Smooth muscle cell (in vitro differentiated cells): ENCODE results near the gene LEMD2. TPM values are rescaled to one million over a fixed set of nuclear protein-coding genes. Genes with fewer than 3 reads are reported as not detected.

Source experiments
- DNase-seq: peaks from one replicate; lab custom pipeline; 2025; ENCODE audit not compliant: unreplicated experiment; lab: John Stamatoyannopoulos, UW
- H2AFZ ChIP-seq: fragments of 200-600 bp; sonication (generic); 2 replicates; pipeline ENCODE4 v1.6.0; 2016; ENCODE audit warnings: antibody characterized with exemption, low read depth, mild to moderate bottlenecking
- H3F3A ChIP-seq: fragments of 200-600 bp; sonication (generic); 2 replicates; pipeline ENCODE4 v1.6.0; 2017; ENCODE audit warnings: antibody characterized with exemption, low read depth
- H3K27ac ChIP-seq: fragments of 200-600 bp; sonication (generic); 2 replicates; pipeline ENCODE4 v1.5.1; 2016; ENCODE audit warnings: low read depth, mild to moderate bottlenecking
- H3K27me3 ChIP-seq: fragments of 200-600 bp; sonication (generic); 2 replicates; pipeline ENCODE4 v1.6.1; 2016; ENCODE audit warnings: low read depth, mild to moderate bottlenecking
- H3K36me3 ChIP-seq: fragments of 200-600 bp; sonication (generic); 2 replicates; pipeline ENCODE4 v1.5.1; 2016; ENCODE audit warnings: low read depth
- H3K4me1 ChIP-seq: fragments of 200-600 bp; sonication (generic); 2 replicates; pipeline ENCODE4 v1.5.1; 2016; ENCODE audit warnings: low read depth
- H3K4me2 ChIP-seq: fragments of 200-600 bp; sonication (generic); 2 replicates; pipeline ENCODE4 v1.6.0; 2016; ENCODE audit warnings: mild to moderate bottlenecking
- H3K4me3 ChIP-seq: fragments of 200-600 bp; sonication (generic); 2 replicates; pipeline ENCODE4 v1.5.1; 2016; ENCODE audit warnings: mild to moderate bottlenecking
- H3K79me2 ChIP-seq: fragments of 200-600 bp; sonication (generic); 2 replicates; pipeline ENCODE4 v1.6.0; 2016; ENCODE audit warnings: low read depth, mild to moderate bottlenecking
- H3K9ac ChIP-seq: fragments of 200-600 bp; sonication (generic); 2 replicates; pipeline ENCODE4 v1.6.0; 2016; ENCODE audit warnings: low read depth
- H3K9me3 ChIP-seq: fragments of 200-600 bp; sonication (generic); replicated peaks from 2 replicates; pipeline ENCODE4 v1.5.1; 2016; ENCODE audit warnings: low read depth
- H4K20me1 ChIP-seq: fragments of 200-600 bp; sonication (generic); 2 replicates; pipeline ENCODE4 v1.6.0; 2016; ENCODE audit warnings: low read depth
- WGBS: methylation state at CpG from one replicate; pipeline ENCODE4 v1.1.7; 2016; ENCODE audit warnings: low lambda C conversion rate; 5-methylcytosine and 5-hydroxymethylcytosine counted together
- polyA plus RNA-seq: library from polyadenylated mRNA; unstranded; fragments of >200 nt; fragmentation: Nextera tagmentation; extraction: Ambion mirVana; gene quantifications from 2 replicates; pipeline ENCODE4 v1.2.1, GENCODE V29; 2016
- total RNA-seq: library from RNA; depleted of rRNA; stranded (reverse); fragments of >200 nt; gene quantifications from 2 replicates; pipeline ENCODE4 v1.2.3, GENCODE V29; 2014
- TF ChIP-seq, protein P1 (sequence below): fragments of 200-600 bp; sonication (generic); IDR thresholded peaks from 2 replicates; pipeline ENCODE4 v1.5.1; 2017; ENCODE audit warnings: borderline replicate concordance, mild to moderate bottlenecking, antibody characterized with exemption; ENCODE audit not compliant: insufficient read depth, poor library complexity, severe bottlenecking

The LEMD2 gene
- total and polyA plus RNA-seq, 2 experiments from 2014 or later, result 48.8 to 87.3 TPM

DNA sequence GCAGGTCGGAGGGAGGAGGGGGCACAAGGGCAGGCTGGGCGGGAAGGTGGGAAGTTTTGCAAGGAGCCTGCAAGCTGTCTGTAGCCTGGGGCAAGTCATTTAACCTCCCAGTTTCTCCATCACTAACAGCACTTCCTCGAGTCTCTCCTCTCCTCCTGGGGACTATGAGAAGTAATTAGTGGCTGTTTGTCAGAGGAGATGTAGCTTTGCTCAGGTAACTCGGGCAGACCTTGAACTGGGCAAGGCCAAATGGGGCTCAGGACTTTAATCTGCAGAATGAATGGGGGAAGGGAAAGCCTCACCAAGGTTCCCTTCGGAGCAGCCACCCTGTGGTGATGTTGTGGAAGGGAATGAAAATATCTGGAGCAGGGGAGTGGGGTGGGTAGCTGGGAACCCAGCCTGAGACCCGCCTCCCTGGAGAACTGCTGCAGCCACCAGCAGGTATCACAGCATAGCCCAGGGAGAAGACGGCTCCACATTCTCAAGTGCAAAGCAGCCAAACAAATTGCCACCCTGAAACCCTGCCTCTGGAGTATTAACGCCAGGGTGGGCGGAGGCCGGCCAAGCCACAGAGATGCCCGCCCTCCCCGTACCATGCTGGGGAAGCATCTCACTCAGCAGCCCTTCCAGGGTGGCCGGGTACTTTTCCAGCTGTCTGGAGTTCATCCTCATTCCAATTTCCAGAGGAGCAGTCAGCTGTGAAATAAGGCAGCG is 6.1 kb upstream of the LEMD2 start:
- H3K4me2 ChIP-seq, result no peak overlapping the region
- H3K36me3 ChIP-seq, result no peaks in the 10 kb centered on the region
- TF ChIP-seq, protein P1, sequence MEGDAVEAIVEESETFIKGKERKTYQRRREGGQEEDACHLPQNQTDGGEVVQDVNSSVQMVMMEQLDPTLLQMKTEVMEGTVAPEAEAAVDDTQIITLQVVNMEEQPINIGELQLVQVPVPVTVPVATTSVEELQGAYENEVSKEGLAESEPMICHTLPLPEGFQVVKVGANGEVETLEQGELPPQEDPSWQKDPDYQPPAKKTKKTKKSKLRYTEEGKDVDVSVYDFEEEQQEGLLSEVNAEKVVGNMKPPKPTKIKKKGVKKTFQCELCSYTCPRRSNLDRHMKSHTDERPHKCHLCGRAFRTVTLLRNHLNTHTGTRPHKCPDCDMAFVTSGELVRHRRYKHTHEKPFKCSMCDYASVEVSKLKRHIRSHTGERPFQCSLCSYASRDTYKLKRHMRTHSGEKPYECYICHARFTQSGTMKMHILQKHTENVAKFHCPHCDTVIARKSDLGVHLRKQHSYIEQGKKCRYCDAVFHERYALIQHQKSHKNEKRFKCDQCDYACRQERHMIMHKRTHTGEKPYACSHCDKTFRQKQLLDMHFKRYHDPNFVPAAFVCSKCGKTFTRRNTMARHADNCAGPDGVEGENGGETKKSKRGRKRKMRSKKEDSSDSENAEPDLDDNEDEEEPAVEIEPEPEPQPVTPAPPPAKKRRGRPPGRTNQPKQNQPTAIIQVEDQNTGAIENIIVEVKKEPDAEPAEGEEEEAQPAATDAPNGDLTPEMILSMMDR, result no peak
- H3K4me3 ChIP-seq, result no peak overlapping the region
- no peaks in the 10 kb centered on the region for H4K20me1 ChIP-seq
- H3F3A ChIP-seq, result no peaks in the 10 kb centered on the region
- peaks cover 5% of the 10 kb centered on the region for H3K4me1 ChIP-seq
- WGBS, result 55% methylated on average over 14 of the region's 14 CpGs
- H2AFZ ChIP-seq, result no peak overlapping the region
- H3K27ac ChIP-seq, result no peak overlapping the region
- no peak overlapping the region for H3K9ac ChIP-seq
- H3K79me2 ChIP-seq, result no peaks in the 10 kb centered on the region
- no peaks in the 10 kb centered on the region for H3K9me3 ChIP-seq
- no peak for DNase-seq
- H3K27me3 ChIP-seq, result no peaks in the 10 kb centered on the region

DNA sequence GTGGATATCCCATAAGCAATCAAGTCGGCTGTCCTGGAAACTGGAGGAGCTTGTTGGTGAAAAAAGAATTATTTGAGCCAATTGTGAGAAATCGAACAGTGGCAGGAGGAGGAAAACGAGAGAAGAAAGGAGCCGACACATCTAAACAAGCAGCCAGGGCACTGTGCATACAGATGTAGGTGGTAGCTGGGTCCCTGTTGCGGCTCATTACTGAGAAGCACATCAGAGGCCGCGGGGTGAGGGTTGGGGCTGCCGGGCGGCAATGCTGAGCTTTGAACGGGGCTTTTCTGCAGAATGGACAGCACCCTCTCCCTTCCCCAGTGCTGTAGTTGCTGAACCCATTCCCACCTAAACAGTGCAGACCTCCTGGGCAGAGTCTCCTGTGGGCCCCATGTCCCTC is 4.1 kb upstream of the LEMD2 start:
- TF ChIP-seq, protein P1, result no peak
- Histone ChIP-seq H3K36me3 (no peaks in the 10 kb centered on the region), H3K27me3 (no peaks in the 10 kb centered on the region), H3K9ac (no peak overlapping the region), H4K20me1 (no peaks in the 10 kb centered on the region), H3K4me3 (no peak overlapping the region), H3K9me3 (no peaks in the 10 kb centered on the region), H3K4me1 (peaks cover 8% of the 10 kb centered on the region), H3K4me2 (no peak overlapping the region), H3F3A (no peaks in the 10 kb centered on the region), H3K79me2 (no peaks in the 10 kb centered on the region), H2AFZ (no peak overlapping the region), H3K27ac (no peak overlapping the region)
- 82% methylated on average over 10 of the region's 10 CpGs for WGBS
- DNase-seq, result no peak

DNA sequence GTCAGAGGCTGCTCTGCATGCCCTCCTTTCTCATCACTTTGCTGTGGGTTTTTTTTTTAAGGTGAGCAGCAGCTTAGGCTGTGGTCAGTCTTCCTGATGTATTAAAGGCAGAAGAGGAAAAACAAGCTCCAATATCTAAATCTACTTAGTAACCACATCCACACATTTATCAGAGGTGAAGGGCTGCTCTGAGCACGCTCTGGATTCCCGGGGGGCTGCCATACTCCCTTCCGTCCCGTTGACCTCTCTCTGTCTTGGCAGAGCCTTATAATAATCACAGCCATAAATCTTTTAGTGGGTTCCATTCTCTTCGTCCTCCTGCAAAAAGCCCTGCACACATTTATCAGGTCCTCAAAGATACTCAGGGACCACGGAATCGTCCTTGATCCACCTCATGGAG is 2.7 kb upstream of the LEMD2 start:
- H3K36me3 ChIP-seq, result no peaks in the 10 kb centered on the region
- H3K9ac ChIP-seq, result no peak overlapping the region
- H3K79me2 ChIP-seq, result peaks cover 11% of the 10 kb centered on the region
- no peaks in the 10 kb centered on the region for H3K9me3 ChIP-seq
- TF ChIP-seq, protein P1, result no peak
- no peak overlapping the region for H3K4me2 ChIP-seq
- H3F3A ChIP-seq, result peaks cover 4% of the 10 kb centered on the region
- no peak overlapping the region for H3K27ac ChIP-seq
- no peak overlapping the region for H2AFZ ChIP-seq
- no peak for DNase-seq
- peaks cover 13% of the 10 kb centered on the region for H4K20me1 ChIP-seq
- 90% methylated on average over 7 of the region's 7 CpGs for WGBS
- no peaks in the 10 kb centered on the region for H3K27me3 ChIP-seq
- H3K4me1 ChIP-seq, result peaks cover 19% of the 10 kb centered on the region
- no peak overlapping the region for H3K4me3 ChIP-seq

DNA sequence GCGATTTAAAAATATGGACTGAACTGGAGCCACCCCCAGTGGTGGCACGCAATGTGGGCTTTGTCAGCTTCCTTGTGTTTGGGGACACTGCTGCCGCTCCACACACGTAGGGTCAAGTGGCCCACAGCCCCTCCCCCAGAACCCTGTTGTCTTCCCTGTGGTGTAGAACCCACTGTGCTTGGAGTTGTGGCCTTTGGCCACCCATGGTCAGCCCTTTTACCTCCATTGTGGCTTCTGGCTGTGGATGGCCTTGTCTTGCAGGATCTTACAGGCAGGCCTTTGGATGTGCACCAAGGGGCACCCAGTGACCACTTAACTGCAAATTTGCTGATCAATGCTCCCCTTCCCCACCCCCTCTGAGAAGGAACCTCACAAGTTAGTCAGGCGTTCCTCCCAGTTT is 2.0 kb upstream of the LEMD2 start:
- no peaks in the 10 kb centered on the region for H3K36me3 ChIP-seq
- peaks cover 20% of the 10 kb centered on the region for H3K4me1 ChIP-seq
- H2AFZ ChIP-seq, result no peak overlapping the region
- no peak for DNase-seq
- no peak overlapping the region for H3K9ac ChIP-seq
- 96% methylated on average over 5 of the region's 5 CpGs for WGBS
- H3F3A ChIP-seq, result peaks cover 4% of the 10 kb centered on the region
- H3K27ac ChIP-seq, result no peak overlapping the region
- no peak overlapping the region for H3K4me2 ChIP-seq
- peaks cover 20% of the 10 kb centered on the region for H4K20me1 ChIP-seq
- no peak overlapping the region for H3K4me3 ChIP-seq
- no peaks in the 10 kb centered on the region for H3K27me3 ChIP-seq
- TF ChIP-seq, protein P1, result no peak
- peaks cover 18% of the 10 kb centered on the region for H3K79me2 ChIP-seq
- H3K9me3 ChIP-seq, result no peaks in the 10 kb centered on the region
